IMR-90 (cell line): Measurements from ENCODE around the gene RAB26. TPM values are rescaled to one million over a fixed set of nuclear protein-coding genes. Genes with fewer than 3 reads are reported as not detected.

ENCODE experiments used
- ATAC-seq: fragments of 200-7000 bp; cut with Tn5 transposase; 2 replicates; pipeline ENCODE4 v1.9.1; 2020; ENCODE audit warnings: low read depth, mild to moderate bottlenecking, moderate library complexity
- BruUV-seq: library from RNA; stranded (reverse); fragments of 400-500 nt; replicated peaks from 2 replicates; lab custom pipeline; 2021; lab: Mats Ljungman, UMichigan
- CTCF ChIA-PET: fragments of 300-600 bp; formaldehyde crosslinking; extraction: SDS; loops from one replicate; lab custom pipeline; 2021; ENCODE audit warnings: antibody characterized with exemption; lab: Yijun Ruan, JAX
- POLR2A ChIA-PET: fragments of 300-600 bp; sonication (Branson Sonifier 250); formaldehyde crosslinking; loops from one replicate; lab custom pipeline; 2022; ENCODE audit warnings: antibody characterized with exemption; ENCODE audit not compliant: unreplicated experiment; lab: Charles Lee
- DNase-seq: peaks from one replicate; pipeline ENCODE4 v3.0.0; 2013
- H2AFZ ChIP-seq: replicated peaks from 2 replicates; pipeline ENCODE3; 2013; ENCODE audit warnings: low read length, mild to moderate bottlenecking; ENCODE audit not compliant: poor library complexity
- H2AK5ac ChIP-seq: 2 replicates; pipeline ENCODE4 v1.6.1; 2013; ENCODE audit warnings: low read depth, low read length, inconsistent platforms
- H2AK9ac ChIP-seq: replicated peaks from 2 replicates; pipeline ENCODE3; 2013; ENCODE audit warnings: mild to moderate bottlenecking, low read depth, low read length, moderate library complexity; ENCODE audit not compliant: poor library complexity
- H2BK120ac ChIP-seq: 2 replicates; pipeline ENCODE4 v1.6.1; 2013; ENCODE audit warnings: low read depth, low read length, inconsistent platforms
- H2BK15ac ChIP-seq: 3 replicates; pipeline ENCODE4 v1.6.1; 2013; ENCODE audit warnings: low read depth, low read length, inconsistent platforms
- H2BK20ac ChIP-seq: 2 replicates; pipeline ENCODE4 v1.6.1; 2013; ENCODE audit warnings: low read depth, mild to moderate bottlenecking, inconsistent platforms, low read length, moderate library complexity
- H2BK5ac ChIP-seq: 2 replicates; pipeline ENCODE4 v1.6.1; 2013; ENCODE audit warnings: mild to moderate bottlenecking, low read depth, low read length, inconsistent platforms; ENCODE audit not compliant: poor library complexity, severe bottlenecking
- H3K14ac ChIP-seq: replicated peaks from 2 replicates; pipeline ENCODE4 v1.6.1; 2013; ENCODE audit warnings: low read depth, low read length, inconsistent platforms
- H3K18ac ChIP-seq: 2 replicates; pipeline ENCODE4 v1.6.1; 2013; ENCODE audit warnings: low read depth, low read length, control low read depth
- H3K23ac ChIP-seq: 2 replicates; pipeline ENCODE4 v1.6.1; 2013; ENCODE audit warnings: low read depth, low read length, inconsistent platforms
- H3K27ac ChIP-seq: 2 replicates; pipeline ENCODE4 v1.5.1; 2013; ENCODE audit warnings: mild to moderate bottlenecking, control low read depth, low read length; ENCODE audit not compliant: insufficient read depth
- H3K27me3 ChIP-seq: 2 replicates; pipeline ENCODE4 v1.6.1; 2013; ENCODE audit warnings: low read length; ENCODE audit not compliant: control insufficient read depth, insufficient read depth
- H3K36me3 ChIP-seq: 2 replicates; pipeline ENCODE4 v1.6.1; 2013; ENCODE audit warnings: low read length, mixed read lengths; ENCODE audit not compliant: control insufficient read depth, insufficient read depth
- H3K4ac ChIP-seq: 2 replicates; pipeline ENCODE4 v1.6.1; 2013; ENCODE audit warnings: low read depth, low read length, inconsistent platforms
- H3K4me1 ChIP-seq: 2 replicates; pipeline ENCODE4 v1.6.1; 2013; ENCODE audit warnings: low read length, mixed read lengths; ENCODE audit not compliant: control insufficient read depth, insufficient read depth
- H3K4me2 ChIP-seq: 2 replicates; pipeline ENCODE4 v1.6.1; 2013; ENCODE audit warnings: low read depth, mild to moderate bottlenecking, control low read depth, low read length, moderate library complexity
- H3K4me3 ChIP-seq: 2 replicates; pipeline ENCODE4 v1.5.1; 2013; ENCODE audit warnings: low read depth, mild to moderate bottlenecking, control low read depth, low read length, moderate library complexity; ENCODE audit not compliant: insufficient read depth
- H3K56ac ChIP-seq: 2 replicates; pipeline ENCODE4 v1.6.1; 2013; ENCODE audit warnings: low read length, inconsistent platforms; ENCODE audit not compliant: insufficient read depth; ENCODE audit errors: extremely low read depth
- H3K79me1 ChIP-seq, 2 experiments: 2 replicates each; pipeline ENCODE4 v1.6.1; 2013; ENCODE audit warnings: low read length in 2 of 2, inconsistent platforms in 1 of 2, low read depth in 1 of 2
- H3K9ac ChIP-seq: 2 replicates; pipeline ENCODE4 v1.6.1; 2013; ENCODE audit warnings: low read depth, low read length, control low read depth
- H3K9me1 ChIP-seq: 2 replicates; pipeline ENCODE4 v1.6.1; 2013; ENCODE audit warnings: low read length, inconsistent platforms; ENCODE audit not compliant: insufficient read depth
- H3K9me3 ChIP-seq: 2 replicates; pipeline ENCODE4 v1.6.1; 2013; ENCODE audit warnings: low read length; ENCODE audit not compliant: control insufficient read depth, insufficient read depth
- H4K20me1 ChIP-seq: 2 replicates; pipeline ENCODE4 v1.6.1; 2013; ENCODE audit warnings: low read length, inconsistent platforms; ENCODE audit not compliant: insufficient read depth
- H4K5ac ChIP-seq: 2 replicates; pipeline ENCODE4 v1.6.1; 2013; ENCODE audit warnings: mild to moderate bottlenecking, low read depth, low read length, control low read depth
- H4K8ac ChIP-seq, 2 experiments: 2 replicates each; pipeline ENCODE4 v1.6.1; 2013; ENCODE audit warnings: low read depth in 2 of 2, low read length in 2 of 2, control low read depth in 1 of 2, inconsistent platforms in 1 of 2
- H4K91ac ChIP-seq: 2 replicates; pipeline ENCODE4 v1.6.1; 2013; ENCODE audit warnings: low read depth, low read length, inconsistent platforms; ENCODE audit not compliant: insufficient read depth
- FOS ChIP-seq: fragments of 150-350 bp; IDR thresholded peaks from 2 replicates; pipeline ENCODE4 v1.6.1; 2016; ENCODE audit warnings: low read depth, low read length
- MAZ ChIP-seq: IDR thresholded peaks from 2 replicates; pipeline ENCODE4 v1.6.1; 2012; ENCODE audit warnings: low read depth, mild to moderate bottlenecking, low read length, improper control_type of control experiment, moderate library complexity, borderline replicate concordance
- RCOR1 ChIP-seq: IDR thresholded peaks from 2 replicates; pipeline ENCODE4 v1.6.1; 2012; ENCODE audit warnings: mild to moderate bottlenecking, low read length, improper control_type of control experiment; ENCODE audit not compliant: insufficient replicate concordance
- WGBS, 2 experiments: methylation state at CpG; one replicate each; pipeline versions ENCODE4 v1.1.5 to v1.1.7; 2013; ENCODE audit warnings: missing lambda C conversion rate in 2 of 2; ENCODE audit not compliant: insufficient read length in 1 of 2; ENCODE audit errors: extremely low coverage in 2 of 2; 5-methylcytosine and 5-hydroxymethylcytosine counted together
- dilution Hi-C: fragments of 300-500 bp; cut with HindIII; formaldehyde crosslinking; loops from one replicate; pipeline ENCODE4 v1.14.3; 2018; ENCODE audit warnings: low sequenced_read_pairs; ENCODE audit not compliant: unreplicated experiment
- in situ Hi-C: fragments of 300-500 bp; cut with MboI; formaldehyde crosslinking; loops from 3 replicates; pipeline ENCODE4 v1.14.3; 2019; ENCODE audit warnings: low sequenced_read_pairs, inconsistent platforms, mixed read lengths
- intact Hi-C: fragments of 100-400 bp; cut with micrococcal nuclease; formaldehyde crosslinking; loops from 2 replicates; pipeline ENCODE4 v1.10.0; 2022
- polyA plus RNA-seq, 3 experiments: library from polyadenylated mRNA; depleted of rRNA; stranded (reverse); fragments of >200 nt; gene quantifications; 2 replicates each; pipeline ENCODE4 v1.2.3, GENCODE V29; 2012; ENCODE audit warnings: low replicate concordance in 1 of 3
- total RNA-seq: library from RNA; depleted of rRNA; stranded (reverse); fragments of >200 nt; gene quantifications from 2 replicates; pipeline ENCODE4 v1.2.3, GENCODE V29; 2012

RAB26 gene
- total and polyA plus RNA-seq, 2 of the 4 experiments (the other 2 are of a cell fraction): 1.1 to 4.5 TPM

DNA sequence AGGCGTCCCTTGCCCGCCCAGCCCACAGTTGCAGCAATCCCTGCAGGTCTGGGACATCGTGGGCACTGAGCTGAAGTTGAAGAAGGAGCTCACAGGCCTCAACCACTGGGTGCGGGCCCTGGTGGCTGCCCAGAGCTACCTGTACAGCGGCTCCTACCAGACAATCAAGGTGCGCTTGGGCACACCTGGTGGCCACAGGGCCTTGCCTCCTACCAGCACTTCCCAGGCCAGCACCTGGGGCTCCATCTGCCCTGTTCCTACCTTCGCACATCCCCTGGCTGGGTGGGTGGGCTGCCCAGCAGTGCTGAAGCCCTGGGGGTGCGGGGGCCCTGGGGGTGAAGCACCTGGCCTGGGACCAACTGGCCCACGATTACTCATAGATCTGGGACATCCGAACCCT is 27.0 kb downstream of the RAB26 start:
- Histone ChIP-seq H3K79me1 (no peaks in the 10 kb centered on the region), H3K9me3 (no peaks in the 10 kb centered on the region), H2BK20ac (no peak overlapping the region), H3K27ac (no peak overlapping the region), H3K4me2 (no peak overlapping the region), H2AFZ (no peak overlapping the region), H2BK120ac (no peak overlapping the region), H2BK15ac (no peak overlapping the region), H4K91ac (no peak overlapping the region), H3K4me3 (no peak overlapping the region), H3K27me3 (no peaks in the 10 kb centered on the region), H3K56ac (no peak overlapping the region), H4K20me1 (no peaks in the 10 kb centered on the region; the same call in 1 of the 2 replicates), H3K9me1 (no peaks in the 10 kb centered on the region), H2BK5ac (no peak overlapping the region), H3K4ac (no peak overlapping the region), H4K8ac (no peak overlapping the region), H3K36me3 (peaks cover 56% of the 10 kb centered on the region), H2AK9ac (no peak overlapping the region), H4K5ac (no peak overlapping the region), H3K4me1 (no peaks in the 10 kb centered on the region), H3K14ac (no peak overlapping the region), H3K23ac (no peak overlapping the region), H3K9ac (no peak overlapping the region), H2AK5ac (no peak overlapping the region), H3K18ac (no peak overlapping the region)
- no peak for ATAC-seq
- DNase-seq: no peak
- POLR2A ChIA-PET: no interaction called here
- WGBS, 2 experiments: 95% methylated on average over 8 of the region's 10 CpGs; no CpG with 5 or more reads in 1 of the 2 experiments
- BruUV-seq: no TSS peak
- intact Hi-C loops (no loop called here), in situ Hi-C loops (no loop called here), dilution Hi-C loops (no loop called here)
- TF ChIP-seq RCOR1 (no peak), FOS (no peak), MAZ (no peak)
- CTCF ChIA-PET: no interaction called here
